Kidney (tissue), 14 donors: ENCODE measurements around the gene GPNMB. TPM values are rescaled to one million over a fixed set of nuclear protein-coding genes. Genes with fewer than 3 reads are reported as not detected.

Source experiments
- DNase-seq, 5 donors: peaks; one replicate each; pipeline ENCODE4 v3.0.0-alpha.2; 2013 to 2020
- FAIRE-seq: peaks from 2 replicates; lab custom pipeline; 2012; peaks lifted over from hg19 to GRCh38; lab: Jason Lieb, UNC
- H3K27ac ChIP-seq, 2 donors: one replicate each; pipeline ENCODE4 v1.7.0; 2013; ENCODE audit warnings: low read depth in 2 of 2, low read length in 2 of 2, inconsistent platforms in 1 of 2
- H3K27me3 ChIP-seq: one replicate; pipeline ENCODE4 v1.7.1; 2013; ENCODE audit warnings: low read length, inconsistent platforms; ENCODE audit not compliant: control insufficient read depth, insufficient read depth
- H3K36me3 ChIP-seq, 3 donors: one replicate each; pipeline versions ENCODE4 v1.7.0 to v1.7.1; 2013; ENCODE audit warnings: low read length in 3 of 3, control low read depth in 1 of 3, inconsistent platforms in 1 of 3; ENCODE audit not compliant: insufficient read depth in 3 of 3, control insufficient read depth in 2 of 3
- H3K4me1 ChIP-seq, 3 donors: one replicate each; pipeline versions ENCODE4 v1.7.0 to v1.7.1; 2013; ENCODE audit warnings: low read length in 3 of 3, inconsistent platforms in 1 of 3, low read depth in 1 of 3; ENCODE audit not compliant: control insufficient read depth in 2 of 3, insufficient read depth in 2 of 3
- H3K4me3 ChIP-seq, 3 donors: one replicate each; pipeline versions ENCODE4 v1.7.0 to v1.8.1; 2013; ENCODE audit warnings: low read length in 3 of 3, control low read depth in 1 of 3, inconsistent platforms in 1 of 3
- H3K9ac ChIP-seq, 3 donors: one replicate each; pipeline versions ENCODE4 v1.7.0 to v1.7.1; 2013; ENCODE audit warnings: low read length in 3 of 3, control low read depth in 1 of 3, inconsistent platforms in 1 of 3
- H3K9me3 ChIP-seq, 3 donors: one replicate each; pipeline versions ENCODE4 v1.7.0 to v1.7.1; 2013; ENCODE audit warnings: low read length in 3 of 3, control low read depth in 1 of 3, inconsistent platforms in 1 of 3; ENCODE audit not compliant: control insufficient read depth in 2 of 3, insufficient read depth in 1 of 3
- intact Hi-C: fragments of 100-400 bp; cut with DNase I; formaldehyde crosslinking; loops from one replicate; pipeline ENCODE4 v1.11.1; 2022
- polyA plus RNA-seq: library from polyadenylated mRNA; stranded (reverse); fragments of 350-450 nt; fragmentation: Illumina TruSeq; extraction: RNeasy Lipid Tissue Mini Kit (QIAGEN cat#74804); gene quantifications from one replicate; pipeline ENCODE4 v1.2.3, GENCODE V29; 2014; ENCODE audit warnings: low read depth, low replicate concordance; ENCODE audit not compliant: insufficient read depth
- total RNA-seq: library from RNA; stranded (reverse); fragmentation: NEBNext Ultra II Directional; extraction: Animal tissue kit (Norgen Biotek cat#: 25700); gene quantifications from one replicate; pipeline ENCODE4 v1.2.1, GENCODE V29; 2021
- TF ChIP-seq, protein P1 (sequence below): IDR thresholded peaks from 3 replicates; pipeline ENCODE4 v1.5.1; 2012; ENCODE audit warnings: mild to moderate bottlenecking, moderate library complexity, borderline replicate concordance; ENCODE audit not compliant: insufficient read depth; ENCODE audit errors: extremely low read depth
- donor health status: control.
- donor health status: control.
- donor health status: control.
- donor health status: control.
- donor health status: control.
- donor health status: DM: yes; HTN: yes; CAD: no.
- donor health status: Normal renal cell carcinoma (clear cell type).

The GPNMB gene
- total and polyA plus RNA-seq, 2 donors from 2014 or later = 43.9 to 60.6 TPM

DNA sequence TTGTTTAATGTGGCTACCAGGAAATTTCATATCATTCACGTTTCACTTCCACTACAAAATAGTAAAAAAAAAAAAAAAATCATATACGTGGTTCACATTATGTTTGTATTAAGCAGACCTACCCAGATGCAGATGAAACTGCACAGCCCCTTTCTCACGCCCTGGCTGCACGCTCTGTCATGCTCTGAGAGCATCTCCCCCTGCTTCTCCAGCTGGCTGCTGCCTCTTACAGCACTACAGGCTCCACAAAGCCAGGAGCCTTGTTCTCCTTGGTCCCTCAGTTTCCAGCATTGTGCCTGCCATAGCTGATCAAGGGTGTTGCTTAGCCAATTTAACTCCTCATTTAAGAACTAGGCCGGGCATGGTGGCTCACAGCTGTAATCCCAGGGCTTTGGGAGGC is 6.9 kb upstream of the GPNMB start:
- FAIRE-seq = no peak
- Histone ChIP-seq H3K9ac (no peak overlapping the region), H3K4me1 (no peaks in the 10 kb centered on the region), H3K36me3 (no peaks in the 10 kb centered on the region), H3K9me3 (no peaks in the 10 kb centered on the region), H3K4me3 (no peak overlapping the region), H3K27me3 (no peaks in the 10 kb centered on the region), H3K27ac (no peak overlapping the region)
- TF ChIP-seq, protein P1, sequence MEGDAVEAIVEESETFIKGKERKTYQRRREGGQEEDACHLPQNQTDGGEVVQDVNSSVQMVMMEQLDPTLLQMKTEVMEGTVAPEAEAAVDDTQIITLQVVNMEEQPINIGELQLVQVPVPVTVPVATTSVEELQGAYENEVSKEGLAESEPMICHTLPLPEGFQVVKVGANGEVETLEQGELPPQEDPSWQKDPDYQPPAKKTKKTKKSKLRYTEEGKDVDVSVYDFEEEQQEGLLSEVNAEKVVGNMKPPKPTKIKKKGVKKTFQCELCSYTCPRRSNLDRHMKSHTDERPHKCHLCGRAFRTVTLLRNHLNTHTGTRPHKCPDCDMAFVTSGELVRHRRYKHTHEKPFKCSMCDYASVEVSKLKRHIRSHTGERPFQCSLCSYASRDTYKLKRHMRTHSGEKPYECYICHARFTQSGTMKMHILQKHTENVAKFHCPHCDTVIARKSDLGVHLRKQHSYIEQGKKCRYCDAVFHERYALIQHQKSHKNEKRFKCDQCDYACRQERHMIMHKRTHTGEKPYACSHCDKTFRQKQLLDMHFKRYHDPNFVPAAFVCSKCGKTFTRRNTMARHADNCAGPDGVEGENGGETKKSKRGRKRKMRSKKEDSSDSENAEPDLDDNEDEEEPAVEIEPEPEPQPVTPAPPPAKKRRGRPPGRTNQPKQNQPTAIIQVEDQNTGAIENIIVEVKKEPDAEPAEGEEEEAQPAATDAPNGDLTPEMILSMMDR = no peak
- peak in 2 of 5 donors; percentile 18 to 45 for DNase-seq
- intact Hi-C loops = no loop called here

DNA sequence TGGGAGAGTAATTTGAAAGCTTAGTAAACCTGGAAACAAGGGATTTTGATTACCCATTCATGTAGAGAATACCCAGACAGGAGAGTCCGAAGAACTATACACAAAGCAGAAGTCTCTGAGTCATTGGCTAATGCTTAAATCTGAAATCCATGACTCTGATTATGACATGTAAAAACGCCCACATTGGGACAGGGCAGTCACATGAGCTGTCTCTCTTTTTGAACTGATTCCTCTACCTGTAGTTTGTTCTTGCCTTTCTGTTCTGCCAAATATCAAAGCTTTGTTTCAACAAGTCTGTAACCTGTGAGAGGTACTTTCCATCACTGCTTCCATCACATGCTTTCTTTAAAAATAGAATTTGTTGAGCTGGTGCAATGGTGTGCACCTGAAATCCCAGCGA is 4.3 kb upstream of the GPNMB start:
- FAIRE-seq = no peak
- DNase-seq = no peak
- TF ChIP-seq, protein P1 = no peak

DNA sequence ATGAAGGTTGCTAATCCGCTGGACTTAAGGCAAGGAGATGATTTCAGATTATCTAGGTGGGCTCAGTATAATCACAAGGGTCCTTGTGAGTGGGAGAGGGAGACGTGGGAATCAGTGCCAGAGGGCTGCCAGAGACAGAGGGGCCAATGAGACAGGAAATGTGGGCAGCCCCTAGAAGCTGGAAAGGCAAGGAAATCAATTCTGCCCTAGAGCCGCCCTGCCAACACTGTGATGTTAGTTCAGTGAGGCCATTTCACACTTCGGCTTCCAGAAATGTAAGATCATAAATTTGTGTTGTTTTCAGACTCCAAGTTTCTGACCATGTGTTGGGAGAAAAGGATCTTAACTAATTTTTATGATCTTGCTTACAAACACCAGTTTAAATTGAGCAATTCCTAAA is 3.6 kb upstream of the GPNMB start:
- no peak overlapping the region for H3K9ac ChIP-seq
- TF ChIP-seq, protein P1 = no peak
- no peak for DNase-seq
- intact Hi-C loops = no loop called here
- peaks cover 0 to 3% (median 0%) of the 10 kb centered on the region in 3 donors for H3K4me1 ChIP-seq
- H3K27ac ChIP-seq = no peak overlapping the region
- H3K9me3 ChIP-seq = no peaks in the 10 kb centered on the region
- H3K4me3 ChIP-seq = no peak overlapping the region
- no peaks in the 10 kb centered on the region for H3K36me3 ChIP-seq
- no peaks in the 10 kb centered on the region for H3K27me3 ChIP-seq
- FAIRE-seq = no peak

More for the DNA sequence above, 4.3 kb upstream of the GPNMB start:
- intact Hi-C loops = no loop called here
- Histone ChIP-seq H3K36me3 (no peaks in the 10 kb centered on the region), H3K27me3 (no peaks in the 10 kb centered on the region), H3K4me1 (no peaks in the 10 kb centered on the region), H3K9ac (no peak overlapping the region), H3K9me3 (no peaks in the 10 kb centered on the region), H3K27ac (no peak overlapping the region), H3K4me3 (no peak overlapping the region)

DNA sequence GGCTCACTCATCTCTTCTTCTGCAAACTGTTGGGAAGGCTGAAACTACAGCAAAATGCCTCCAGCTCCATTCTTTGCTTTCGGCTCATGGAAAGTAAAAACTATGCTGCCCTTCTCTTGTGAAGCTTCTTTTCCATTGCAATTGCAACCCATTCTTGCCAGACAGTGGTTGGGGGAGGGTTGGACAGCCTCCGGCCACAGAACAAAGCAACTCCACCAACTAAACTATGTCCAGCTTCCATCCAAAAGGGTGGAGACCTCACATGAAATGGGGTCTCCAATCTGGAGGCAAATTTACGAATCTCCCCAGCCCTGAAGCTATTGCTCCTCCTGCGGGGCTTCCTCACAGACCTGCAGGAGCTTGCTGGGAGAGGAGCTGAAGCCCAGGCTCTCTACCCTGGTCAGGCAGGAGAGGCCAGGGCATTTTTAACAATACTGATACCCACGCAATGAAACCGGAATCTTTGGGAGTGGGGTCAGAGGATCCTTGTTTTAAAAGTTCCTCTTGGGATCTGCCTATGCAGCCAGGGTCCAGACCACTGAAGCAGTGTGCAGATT is 549 bp downstream of the GPNMB start:
- Histone ChIP-seq H3K27me3 (no peaks in the 10 kb centered on the region), H3K36me3 (no peaks in the 10 kb centered on the region), H3K9me3 (peaks cover 0 to 5% (median 0%) of the 10 kb centered on the region in 3 donors), H3K27ac (peak overlapping the region in 1 of 2 donors; percentile 36), H3K4me3 (peak overlapping the region in 2 of 3 donors; percentile 19 to 66), H3K4me1 (peaks cover 0 to 3% (median 0%) of the 10 kb centered on the region in 3 donors), H3K9ac (peak overlapping the region in 1 of 3 donors; percentile 0)
- FAIRE-seq (no peak), DNase-seq (no peak)
- intact Hi-C loops = no loop called here
- TF ChIP-seq, protein P1 = no peak
